GOT3 (cell line): Measurements from ENCODE around the gene U2SURP.
"Not testable (repeated sequence)": the region's sequence is repeated elsewhere in the genome, so short reads cannot be mapped to it uniquely, and the experiment has no call there.

Experiments used
- DNase-seq: peaks from one replicate; lab custom pipeline; 2025; ENCODE audit warnings: mixed read lengths; lab: John Stamatoyannopoulos, UW

The U2SURP gene

GRCh38 chr3:142976621-142977398 lies 24.6 kb upstream of the U2SURP start:
- DNase-seq, result peak; percentile 70

GRCh38 chr3:142977399-142977728 lies 24.0 kb upstream of the U2SURP start:
- DNase-seq, result no peak

- no peak for DNase-seq
These were observed 20.3 kb upstream of the U2SURP start for GRCh38 chr3:142981108-142981507.

GRCh38 chr3:142982038-142982773 lies 19.2 kb upstream of the U2SURP start:
- no peak for DNase-seq

- DNase-seq, result no peak
These were observed 18.1 kb upstream of the U2SURP start for GRCh38 chr3:142983318-142983717.

- DNase-seq, result no peak
These were observed 17.1 kb upstream of the U2SURP start for GRCh38 chr3:142984255-142984654.

GRCh38 chr3:142987080-142987700 lies 14.2 kb upstream of the U2SURP start:
- DNase-seq, result no peak

- no peak for DNase-seq
These were observed 13.7 kb upstream of the U2SURP start for GRCh38 chr3:142987707-142988106.

GRCh38 chr3:142988221-142988620 lies 13.1 kb upstream of the U2SURP start:
- not testable (repeated sequence) for DNase-seq

- DNase-seq, result not testable (repeated sequence)
These were observed 12.5 kb upstream of the U2SURP start for GRCh38 chr3:142988826-142989225.

GRCh38 chr3:142990721-142991120 lies 10.6 kb upstream of the U2SURP start:
- DNase-seq, result no peak

GRCh38 chr3:142992323-142992722 lies 9.0 kb upstream of the U2SURP start:
- no peak for DNase-seq

GRCh38 chr3:142993958-142994442 lies 7.4 kb upstream of the U2SURP start:
- DNase-seq, result peak; percentile 1

GRCh38 chr3:142997330-142997729 lies 4.0 kb upstream of the U2SURP start:
- DNase-seq, result no peak

- no peak for DNase-seq
These were observed 2.9 kb upstream of the U2SURP start for GRCh38 chr3:142998439-142998838.

GRCh38 chr3:142999881-143000280 lies 1.5 kb upstream of the U2SURP start:
- no peak for DNase-seq

GRCh38 chr3:143000528-143000927 lies 842 bp upstream of the U2SURP start:
- no peak for DNase-seq

GRCh38 chr3:143001034-143001368 lies 369 bp upstream of the U2SURP start:
- DNase-seq, result no peak

- no peak for DNase-seq
These were observed 828 bp downstream of the U2SURP start for GRCh38 chr3:143002083-143002712.

GRCh38 chr3:143002727-143003126 lies 1.4 kb downstream of the U2SURP start:
- DNase-seq, result no peak

GRCh38 chr3:143004823-143005222 lies 3.5 kb downstream of the U2SURP start:
- DNase-seq, result no peak

GRCh38 chr3:143010024-143010423 lies 8.7 kb downstream of the U2SURP start:
- no peak for DNase-seq

- no peak for DNase-seq
These were observed 10.3 kb downstream of the U2SURP start for GRCh38 chr3:143011705-143012104.
